Renal cortical epithelial cell (primary cell): ENCODE data around the gene FRG2C. TPM values are rescaled to one million over a fixed set of nuclear protein-coding genes. Genes with fewer than 3 reads are reported as not detected.
"Not testable (repeated sequence)": the region's sequence is repeated elsewhere in the genome, so short reads cannot be mapped to it uniquely, and the experiment has no call there.

Experiments
- DNase-seq: peaks from one replicate; pipeline ENCODE4 v3.0.0-alpha.2; 2011; ENCODE audit warnings: low read depth
- total RNA-seq: library from RNA; depleted of rRNA; stranded (reverse); fragments of >200 nt; gene quantifications from 2 replicates; pipeline ENCODE4 v1.2.3, GENCODE V29; 2014

FRG2C gene
- total RNA-seq, 1 donor from 2014 or later = not detected

DNA sequence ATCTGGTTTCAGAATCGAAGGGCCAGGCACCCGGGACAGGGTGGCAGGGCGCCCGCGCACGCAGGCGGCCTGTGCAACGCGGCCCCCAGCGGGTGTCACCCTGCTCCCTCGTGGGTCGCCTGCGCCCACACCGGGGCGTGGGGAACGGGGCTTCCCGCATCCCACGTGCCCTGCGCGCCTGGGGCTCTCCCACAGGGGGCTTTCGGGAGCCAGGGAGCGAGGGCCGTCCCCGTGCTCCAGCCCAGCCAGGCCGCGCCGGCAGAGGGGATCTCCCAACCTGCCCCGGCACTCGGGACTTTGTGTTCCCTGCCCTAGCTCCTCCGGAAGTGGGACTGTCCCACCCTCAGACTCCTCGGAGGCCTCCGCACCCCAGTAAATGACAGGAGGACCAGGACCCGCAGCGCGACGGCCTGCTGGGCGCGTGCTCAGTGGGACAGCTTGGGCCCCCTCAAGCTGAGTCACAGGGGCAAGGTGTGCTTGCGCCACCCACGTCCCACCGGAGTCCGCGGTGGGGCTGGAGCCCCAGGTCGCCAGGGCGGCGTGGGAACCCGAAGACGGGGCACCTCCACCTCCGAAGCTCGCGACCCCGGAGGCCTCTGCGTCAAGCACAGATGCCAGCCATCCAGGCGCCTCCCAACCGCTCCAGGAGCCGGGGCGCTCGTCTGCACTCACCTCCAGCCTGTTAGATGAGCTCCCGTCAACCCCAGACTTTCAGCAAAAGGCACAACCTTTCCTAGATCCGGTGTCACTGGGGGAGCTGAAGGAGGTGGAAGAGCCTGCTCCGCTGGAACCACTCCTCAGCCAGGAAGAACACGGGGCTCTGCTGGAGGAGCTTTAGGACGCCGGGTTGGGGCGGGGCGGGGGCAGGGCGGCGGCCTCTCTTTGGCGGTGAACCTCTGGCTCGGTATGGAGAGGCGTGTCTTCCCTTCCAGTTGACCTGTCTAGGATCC lies 5.5 kb downstream of the FRG2C start:
- DNase-seq = not testable (repeated sequence)

DNA sequence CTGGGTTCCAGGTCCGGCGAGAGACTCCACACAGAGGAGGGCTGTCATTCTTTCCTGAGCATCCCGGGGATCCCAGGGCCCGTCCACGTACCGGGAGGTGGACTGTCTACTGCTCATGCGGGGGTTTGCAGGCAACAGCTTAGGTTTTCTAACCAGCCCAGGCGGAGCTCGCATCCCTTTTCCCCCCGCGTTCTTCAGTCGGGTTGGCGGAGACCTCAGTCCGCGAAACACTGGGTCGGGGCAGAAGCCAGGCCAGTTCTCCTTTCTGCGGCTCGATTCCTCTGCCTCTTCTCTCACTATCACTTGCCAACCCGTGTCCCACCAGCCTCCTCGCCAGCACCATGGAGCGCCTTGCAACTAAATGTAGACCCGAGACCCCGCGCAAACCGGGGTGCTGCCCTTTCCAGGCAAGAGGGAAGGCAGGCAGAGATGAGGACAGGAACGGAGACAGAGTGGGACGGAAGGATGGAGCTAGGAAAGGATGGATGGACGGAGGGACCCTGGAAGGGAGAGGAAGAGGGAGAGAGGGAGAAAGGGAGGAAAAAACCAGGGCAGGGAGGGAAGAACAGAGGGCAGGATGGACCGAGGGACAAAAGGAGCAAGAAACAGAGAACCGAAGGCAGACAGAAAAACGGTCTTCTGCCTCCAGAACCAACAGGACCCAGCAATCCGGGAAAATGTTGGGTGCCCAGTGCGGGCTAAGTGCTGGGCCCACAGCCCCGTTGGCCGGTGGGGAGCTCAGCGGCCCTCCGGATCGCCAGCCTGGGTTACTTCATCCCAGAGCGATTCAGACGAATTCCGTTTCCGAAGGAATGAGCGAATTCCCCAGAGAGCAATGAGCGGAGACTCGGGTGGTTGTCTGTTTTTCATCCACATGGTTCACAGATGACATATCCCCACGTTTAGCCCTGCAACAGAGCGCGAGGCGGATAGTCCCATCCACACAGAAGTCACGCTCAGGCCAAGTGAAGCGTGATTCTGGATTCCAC lies 6.5 kb downstream of the FRG2C start:
- peak; percentile 25 for DNase-seq

DNA sequence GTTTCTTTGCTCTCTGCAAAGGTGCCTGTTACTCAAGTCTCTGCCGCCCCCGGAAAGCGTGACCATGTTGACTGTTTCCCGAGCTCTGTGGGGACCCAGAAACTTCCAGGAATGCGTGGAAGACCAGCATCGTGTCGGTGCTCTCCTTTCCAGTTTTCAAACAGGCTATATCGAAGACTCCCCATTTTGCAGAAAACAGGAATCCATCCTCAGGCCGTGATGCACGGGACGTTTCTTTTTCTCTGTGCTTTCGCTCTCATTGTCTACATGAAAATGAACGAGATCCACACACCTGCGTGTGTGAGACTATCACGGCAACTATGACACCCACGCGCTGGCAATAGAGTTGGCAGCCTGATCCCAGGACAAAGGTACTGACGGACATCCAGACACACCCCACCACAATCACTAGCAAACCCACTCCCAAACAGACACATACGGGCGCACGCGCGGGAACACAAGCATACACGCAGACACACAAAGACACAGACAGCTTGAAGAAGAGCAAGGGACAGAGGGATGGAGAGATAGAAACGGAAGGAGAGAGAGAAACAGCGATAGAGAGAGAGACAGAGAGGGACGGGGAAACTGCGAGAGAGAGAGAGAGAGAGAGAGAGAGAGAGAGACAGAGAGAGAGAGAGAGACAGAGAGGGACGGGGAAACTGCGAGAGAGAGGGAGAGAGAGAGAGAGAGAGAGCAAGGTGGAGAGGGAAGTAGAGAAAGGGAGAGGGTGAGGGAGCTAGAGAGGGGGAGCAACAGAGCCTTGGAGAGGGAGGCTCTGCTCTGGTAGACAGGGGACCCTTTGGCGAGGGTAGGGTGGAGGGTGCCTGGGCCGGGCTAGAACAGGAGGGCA lies 7.4 kb downstream of the FRG2C start:
- not testable (repeated sequence) for DNase-seq

DNA sequence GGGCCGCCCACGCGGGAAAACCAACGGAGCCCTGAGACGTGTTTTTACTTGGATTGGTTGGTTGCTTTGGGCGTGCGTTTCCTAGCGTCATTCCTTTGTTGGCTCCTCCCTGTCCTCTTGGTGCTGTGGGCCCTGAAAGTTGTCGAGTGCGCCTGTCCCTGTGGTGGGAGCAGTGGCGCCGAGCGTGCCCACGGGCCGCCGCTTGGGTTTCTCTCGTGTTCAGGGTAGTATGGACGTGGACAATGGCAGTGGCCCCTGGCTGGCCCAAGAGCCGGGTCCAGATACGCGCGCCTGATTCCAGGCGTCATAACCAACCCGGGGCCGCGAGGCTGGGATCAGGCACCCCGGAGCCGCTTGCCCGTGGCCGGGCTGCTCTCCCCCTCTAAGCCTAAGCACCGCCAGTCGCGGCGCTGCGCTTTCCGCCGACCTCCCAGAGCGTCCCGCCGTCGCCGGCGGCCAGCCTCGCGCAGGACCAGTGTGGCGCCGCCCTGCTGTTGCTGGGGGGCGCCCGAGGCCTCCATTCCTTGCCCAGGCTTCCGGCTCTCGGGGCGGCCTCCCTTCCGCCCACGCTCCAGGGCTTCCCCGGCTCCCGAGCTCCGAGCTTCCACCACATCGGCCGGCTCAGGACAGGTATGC lies 8.1 kb downstream of the FRG2C start:
- peak; percentile 64 for DNase-seq

DNA sequence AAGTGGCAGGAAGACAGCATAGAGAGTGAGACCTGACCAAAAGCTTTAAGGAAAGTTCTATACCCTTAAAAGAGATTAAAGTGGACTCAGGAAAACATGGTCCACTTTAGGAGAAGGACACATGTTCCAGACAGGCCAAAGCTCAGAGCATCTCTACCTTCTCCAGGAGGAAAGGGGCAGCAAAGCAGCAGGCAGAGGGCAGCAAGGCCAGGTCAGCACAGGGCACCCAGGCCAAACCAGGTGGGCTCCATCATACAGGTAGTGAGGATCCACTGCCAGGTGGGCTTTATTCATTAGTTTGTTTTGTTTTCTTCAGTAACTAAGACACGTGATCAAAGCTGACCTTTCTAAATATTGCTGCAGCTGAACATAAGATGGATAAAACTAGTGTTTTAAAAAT lies 19.8 kb downstream of the FRG2C start:
- DNase-seq = not testable (repeated sequence)

DNA sequence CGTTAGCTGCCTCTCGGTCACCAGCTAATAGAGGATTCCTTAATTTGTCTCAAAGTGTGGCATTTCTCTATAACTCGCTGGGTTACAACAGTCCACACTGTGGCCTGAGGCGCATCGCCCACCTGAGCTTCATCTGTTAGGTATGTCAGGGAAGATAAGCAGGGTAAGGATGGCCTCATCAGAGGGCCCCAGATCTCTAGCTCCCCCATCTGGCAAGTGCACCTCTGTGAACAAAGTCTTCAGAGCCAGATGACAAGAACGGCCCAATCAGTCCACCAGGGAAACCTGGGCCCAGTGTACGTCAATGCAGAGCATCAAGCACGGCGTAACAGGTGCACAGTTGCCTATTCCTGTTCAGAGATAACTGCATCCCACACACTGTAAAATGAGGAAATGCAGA lies 23.2 kb downstream of the FRG2C start:
- no peak for DNase-seq

DNA sequence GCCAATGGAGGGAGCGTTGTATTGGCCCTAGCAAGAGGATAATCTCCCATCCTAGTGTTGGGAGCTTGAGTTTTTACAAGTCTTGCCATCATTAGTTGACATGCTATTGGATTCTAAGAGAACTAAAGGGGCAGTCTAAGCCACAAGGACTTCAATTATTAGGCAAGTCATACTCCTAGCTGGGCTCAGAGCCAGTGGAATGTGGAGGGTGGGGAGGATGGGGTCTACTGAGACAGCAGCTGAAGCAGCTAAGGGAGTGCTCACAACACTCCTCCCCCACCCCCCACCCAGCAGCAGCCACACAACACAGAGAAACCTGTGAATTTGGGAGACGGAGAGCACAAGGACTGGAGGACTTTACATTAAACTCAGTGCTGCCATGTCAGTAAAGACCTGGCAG lies 27.9 kb downstream of the FRG2C start:
- DNase-seq = no peak

Other genes with a start within 250 kb of the FRG2C start
- 12.0 and 17.7 TPM in 2 replicates for gene ZNF717, start 121.2 kb downstream of the FRG2C start, total RNA-seq